Measurements from ENCODE around the gene RNF149. TPM values are rescaled to one million over a fixed set of nuclear protein-coding genes. Genes with fewer than 3 reads are reported as not detected.

RNF149 gene
- total RNA-seq, 1 donor from 2014 or later = 27.4 TPM

DNA sequence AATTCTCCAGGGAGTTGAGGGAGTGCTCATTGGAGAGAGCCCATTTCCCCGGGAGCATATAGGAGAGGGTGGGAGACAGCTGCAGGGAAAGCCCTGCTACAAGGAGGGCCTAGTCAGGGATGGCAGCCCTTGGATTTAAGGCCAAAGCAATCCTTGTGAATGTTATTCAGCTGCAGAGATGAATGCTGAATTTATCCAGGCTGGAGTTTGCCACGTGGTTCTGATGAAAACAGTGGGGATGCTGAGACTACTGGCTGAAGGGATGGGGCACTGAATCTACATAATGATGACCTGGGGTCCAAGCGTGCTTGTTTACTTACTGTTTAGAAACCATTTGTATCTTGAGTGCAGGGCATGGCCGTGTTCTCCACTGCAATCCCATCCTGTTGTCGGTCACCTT, 35.6 kb upstream of the RNF149 start:
- DNase-seq (ENCODE audit: low read depth, low spot score) = no peak
- Mint-ChIP-seq H3K4me1 (peaks cover 12% of the 10 kb centered on the region), H3K27ac (ENCODE audit: unreplicated experiment) (no peak overlapping the region), H3K27me3 (ENCODE audit: low read depth) (no peaks in the 10 kb centered on the region), H3K9me3 (no peaks in the 10 kb centered on the region), H3K36me3 (ENCODE audit: low read depth) (no peaks in the 10 kb centered on the region), H3K4me3 (no peak overlapping the region)
- no peak for TF ChIP-seq CTCF (conservative IDR thresholded peaks at IDR 0.05)

- H3K4me1 Mint-ChIP-seq = peaks cover 12% of the 10 kb centered on the region
- no peak for TF ChIP-seq CTCF (conservative IDR thresholded peaks at IDR 0.05)
- no peak overlapping the region for H3K4me3 Mint-ChIP-seq
- no peaks in the 10 kb centered on the region for H3K36me3 Mint-ChIP-seq (ENCODE audit: low read depth)
- H3K27me3 Mint-ChIP-seq (ENCODE audit: low read depth) = no peaks in the 10 kb centered on the region
- no peak for DNase-seq (ENCODE audit: low read depth, low spot score)
- H3K9me3 Mint-ChIP-seq = no peaks in the 10 kb centered on the region
- H3K27ac Mint-ChIP-seq (ENCODE audit: unreplicated experiment) = peak overlapping the region; percentile 10
Measured at GRCh38 chr2:101342625-101343008, 34.1 kb upstream of the RNF149 start.

- no peaks in the 10 kb centered on the region for H3K36me3 Mint-ChIP-seq (ENCODE audit: low read depth)
- H3K4me3 Mint-ChIP-seq = no peak overlapping the region
- no peaks in the 10 kb centered on the region for H3K27me3 Mint-ChIP-seq (ENCODE audit: low read depth)
- TF ChIP-seq CTCF (conservative IDR thresholded peaks at IDR 0.05) = peak; percentile 84
- H3K4me1 Mint-ChIP-seq = peaks cover 12% of the 10 kb centered on the region
- H3K27ac Mint-ChIP-seq (ENCODE audit: unreplicated experiment) = no peak overlapping the region
- H3K9me3 Mint-ChIP-seq = no peaks in the 10 kb centered on the region
- DNase-seq (ENCODE audit: low read depth, low spot score) = peak; percentile 91
Measured at GRCh38 chr2:101341901-101342624, 33.6 kb upstream of the RNF149 start.

DNA sequence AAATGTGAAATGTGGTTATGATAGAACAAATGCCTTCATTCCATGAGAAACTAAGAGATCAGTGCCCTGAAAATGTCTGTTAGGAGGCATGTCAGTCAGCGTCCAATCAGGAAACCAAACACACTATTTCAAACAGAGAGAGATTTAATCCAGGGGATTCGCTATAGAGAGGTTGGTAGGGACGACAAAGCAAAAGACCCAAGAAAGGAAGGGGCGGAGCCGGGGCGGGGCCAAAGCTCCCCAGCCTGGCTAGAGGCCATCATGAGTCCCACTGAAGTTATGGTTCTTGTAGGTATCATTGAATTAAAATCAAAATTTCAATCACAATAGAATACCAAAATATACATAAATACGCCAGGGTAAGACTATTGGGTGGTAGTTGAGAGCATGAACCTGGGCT, 32.9 kb upstream of the RNF149 start:
- H3K27ac Mint-ChIP-seq (ENCODE audit: unreplicated experiment) = no peak overlapping the region
- H3K4me3 Mint-ChIP-seq = no peak overlapping the region
- no peaks in the 10 kb centered on the region for H3K9me3 Mint-ChIP-seq
- peaks cover 12% of the 10 kb centered on the region for H3K4me1 Mint-ChIP-seq
- H3K36me3 Mint-ChIP-seq (ENCODE audit: low read depth) = no peaks in the 10 kb centered on the region
- TF ChIP-seq CTCF (conservative IDR thresholded peaks at IDR 0.05) = no peak
- H3K27me3 Mint-ChIP-seq (ENCODE audit: low read depth) = no peaks in the 10 kb centered on the region
- DNase-seq (ENCODE audit: low read depth, low spot score) = no peak

DNA sequence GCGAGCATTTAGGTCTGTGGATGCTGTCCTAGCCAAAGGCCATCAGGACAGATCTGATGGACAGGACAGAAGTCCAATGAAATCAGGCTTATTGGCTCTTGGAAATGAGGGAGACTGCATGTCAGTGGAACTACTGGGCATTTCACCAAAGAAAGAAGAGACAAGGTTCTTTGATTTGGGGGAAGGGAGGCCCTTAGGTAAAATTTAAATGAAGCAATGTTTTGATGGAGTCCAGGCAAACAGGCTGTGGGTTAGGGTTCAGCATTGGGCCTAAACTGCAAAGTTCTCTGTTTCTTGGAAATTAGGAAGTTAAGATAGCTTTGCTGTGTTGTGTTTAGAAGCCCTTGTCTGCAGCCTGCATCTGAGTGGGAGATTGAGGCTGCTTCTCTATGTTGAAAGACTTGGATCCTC, 31.6 kb upstream of the RNF149 start:
- TF ChIP-seq CTCF (conservative IDR thresholded peaks at IDR 0.05) = no peak
- H3K27ac Mint-ChIP-seq (ENCODE audit: unreplicated experiment) = no peak overlapping the region
- H3K27me3 Mint-ChIP-seq (ENCODE audit: low read depth) = no peaks in the 10 kb centered on the region
- H3K36me3 Mint-ChIP-seq (ENCODE audit: low read depth) = no peaks in the 10 kb centered on the region
- no peak for DNase-seq (ENCODE audit: low read depth, low spot score)
- peaks cover 12% of the 10 kb centered on the region for H3K4me1 Mint-ChIP-seq
- H3K4me3 Mint-ChIP-seq = no peak overlapping the region
- H3K9me3 Mint-ChIP-seq = no peaks in the 10 kb centered on the region
